ENCODE data around the gene CRX. TPM values are rescaled to one million over a fixed set of nuclear protein-coding genes. Genes with fewer than 3 reads are reported as not detected.
A peak's percentile ranks its signal among the peaks of the same experiment; 100 is the strongest.
"Not testable (repeated sequence)": the region's sequence is repeated elsewhere in the genome, so short reads cannot be mapped to it uniquely, and the experiment has no call there.

Gene CRX
- total RNA-seq, 2 donors from 2014 or later: 0.34 TPM; not detected in 1

DNA sequence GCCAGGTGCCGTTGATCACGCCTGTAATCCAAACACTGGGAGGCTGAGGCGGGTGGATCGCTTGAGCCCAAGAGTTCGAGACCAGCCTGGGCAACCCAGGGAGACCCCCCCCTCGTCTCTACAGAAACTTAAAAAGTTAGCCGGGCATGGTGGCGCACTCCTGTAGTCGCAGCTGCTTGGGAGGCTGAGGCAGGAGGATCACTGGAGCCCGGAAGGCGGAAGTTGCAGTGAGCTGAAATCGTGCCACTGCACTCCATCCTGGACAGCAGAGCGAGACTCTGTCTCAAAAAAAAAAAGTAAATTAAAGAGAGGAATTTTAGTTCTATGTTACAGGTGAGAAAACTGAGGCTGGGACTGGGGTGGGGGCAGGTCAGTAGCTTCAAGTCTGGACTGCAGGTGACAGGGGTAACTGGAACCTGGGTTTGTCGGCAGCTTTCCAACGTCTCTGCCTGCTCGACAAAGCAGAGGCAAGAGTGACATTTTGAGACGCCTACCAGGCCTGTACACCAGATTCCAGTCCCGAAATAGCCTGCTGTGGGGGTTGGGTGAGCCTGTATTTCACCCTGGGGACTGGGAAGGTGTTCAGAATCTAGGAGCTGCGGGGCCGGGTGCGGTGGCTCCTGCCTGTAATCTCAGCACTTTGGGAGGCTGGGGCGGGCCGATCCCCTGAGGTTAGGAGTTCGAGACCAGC, 42.1 kb upstream of the CRX start:
- Histone ChIP-seq H3K36me3 (peaks cover 4% of the 10 kb centered on the region in 2 donors), H3K27me3 (replicated peaks; ENCODE audit: insufficient read depth) (no peaks in the 10 kb centered on the region), H3K9me3 (no peaks in the 10 kb centered on the region), H3K27ac (peak overlapping the region; percentile 95 to 99), H3K4me3 (peak overlapping the region; percentile 89 to 94), H3K4me1 (replicated peaks) (peaks cover 9% of the 10 kb centered on the region)
- TF ChIP-seq POLR2AphosphoS5 (IDR thresholded peaks at IDR 0.05) (peak; percentile 59), POLR2A (IDR thresholded peaks at IDR 0.05) (no peak)
- WGBS: 47% methylated on average over 24 of the region's 24 CpGs
- intact Hi-C loops (cut with DNase I): loop anchor here (5.0 to 10.0 kb wide), 2 partner anchors 62 to 175 kb away; partner anchors contain the start of gene BICRA
- DNase-seq (ENCODE audit: low spot score): peak; percentile 35

GRCh38 chr19:47780215-47780551, 41.6 kb upstream of the CRX start:
- no peak for DNase-seq (ENCODE audit: low spot score)
- 65% methylated on average over 9 of the region's 9 CpGs for WGBS
- H3K27me3 ChIP-seq (replicated peaks; ENCODE audit: insufficient read depth): no peaks in the 10 kb centered on the region
- H3K4me1 ChIP-seq (replicated peaks): peaks cover 9% of the 10 kb centered on the region
- peak overlapping the region; percentile 95 to 99 for H3K27ac ChIP-seq
- H3K9me3 ChIP-seq: no peaks in the 10 kb centered on the region
- peak overlapping the region; percentile 89 to 94 for H3K4me3 ChIP-seq
- TF ChIP-seq POLR2AphosphoS5 (IDR thresholded peaks at IDR 0.05) (no peak), POLR2A (IDR thresholded peaks at IDR 0.05) (no peak), CTCF (IDR thresholded peaks at IDR 0.05) (no peak)
- peaks cover 4% of the 10 kb centered on the region in 2 donors for H3K36me3 ChIP-seq
- intact Hi-C loops (cut with DNase I): loop anchor here (10.0 kb wide), 1 partner anchor 175 kb away; the partner anchor contains the start of gene BICRA

DNA sequence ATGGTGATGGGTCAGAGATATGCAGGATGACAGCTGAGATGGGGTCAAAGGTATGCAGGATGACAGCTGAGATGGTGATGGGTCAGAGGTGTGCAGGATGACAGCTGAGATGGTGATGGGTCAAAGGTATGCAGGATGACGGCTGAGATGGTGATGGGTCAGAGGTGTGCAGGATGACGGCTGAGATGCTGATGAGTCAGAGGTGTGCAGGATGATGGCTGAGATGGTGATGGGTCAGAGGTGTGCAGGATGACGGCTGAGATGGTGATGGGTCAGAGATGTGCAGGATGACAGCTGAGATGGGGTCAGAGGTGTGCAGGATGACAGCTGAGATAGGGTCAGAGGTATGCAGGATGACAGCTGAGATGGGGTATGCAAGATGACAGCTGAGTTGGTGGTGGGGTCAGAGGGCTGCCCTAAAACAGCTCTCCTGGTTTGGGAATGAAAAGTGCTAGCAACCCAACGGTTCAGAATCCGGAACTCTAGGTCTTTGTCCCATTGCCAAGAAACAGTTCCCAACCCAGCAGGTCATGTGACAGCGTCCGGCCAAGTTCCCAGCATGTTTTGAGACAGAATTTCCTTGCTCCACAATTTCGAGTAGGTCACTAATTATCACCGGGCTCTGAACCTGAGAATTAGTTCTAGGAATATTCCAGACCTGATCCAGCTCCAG, 40.0 kb upstream of the CRX start:
- H3K27ac ChIP-seq: peak overlapping the region; percentile 27 to 99
- WGBS: 45% methylated on average over 9 of the region's 9 CpGs
- TF ChIP-seq POLR2A (IDR thresholded peaks at IDR 0.05) (no peak), POLR2AphosphoS5 (IDR thresholded peaks at IDR 0.05) (peak; percentile 58)
- H3K27me3 ChIP-seq (replicated peaks; ENCODE audit: insufficient read depth): no peaks in the 10 kb centered on the region
- peaks cover 4% of the 10 kb centered on the region in 2 donors for H3K36me3 ChIP-seq
- peak; percentile 21 for DNase-seq (ENCODE audit: low spot score)
- peaks cover 6% of the 10 kb centered on the region for H3K4me1 ChIP-seq (replicated peaks)
- H3K9me3 ChIP-seq: no peaks in the 10 kb centered on the region
- H3K4me3 ChIP-seq: no peak overlapping the region
- intact Hi-C loops (cut with DNase I): loop anchor here (10.0 kb wide), 1 partner anchor 177 kb away; the partner anchor contains the start of gene BICRA

GRCh38 chr19:47786566-47786965, 35.2 kb upstream of the CRX start:
- H3K27me3 ChIP-seq (replicated peaks; ENCODE audit: insufficient read depth): no peaks in the 10 kb centered on the region
- H3K27ac ChIP-seq: no peak overlapping the region
- no peak overlapping the region for H3K4me3 ChIP-seq
- DNase-seq (ENCODE audit: low spot score): no peak
- peaks cover 0 to 4% of the 10 kb centered on the region in 2 donors for H3K36me3 ChIP-seq
- 96% methylated on average over 7 of the region's 7 CpGs for WGBS
- TF ChIP-seq POLR2A (IDR thresholded peaks at IDR 0.05): no peak
- no peak for TF ChIP-seq POLR2AphosphoS5 (IDR thresholded peaks at IDR 0.05)
- no peak for TF ChIP-seq CTCF (IDR thresholded peaks at IDR 0.05)
- H3K9me3 ChIP-seq: no peaks in the 10 kb centered on the region
- H3K4me1 ChIP-seq (replicated peaks): peaks cover 3% of the 10 kb centered on the region
- intact Hi-C loops (cut with DNase I): loop anchor here (10.0 kb wide), 1 partner anchor 182 kb away; the partner anchor contains the start of gene BICRA

DNA sequence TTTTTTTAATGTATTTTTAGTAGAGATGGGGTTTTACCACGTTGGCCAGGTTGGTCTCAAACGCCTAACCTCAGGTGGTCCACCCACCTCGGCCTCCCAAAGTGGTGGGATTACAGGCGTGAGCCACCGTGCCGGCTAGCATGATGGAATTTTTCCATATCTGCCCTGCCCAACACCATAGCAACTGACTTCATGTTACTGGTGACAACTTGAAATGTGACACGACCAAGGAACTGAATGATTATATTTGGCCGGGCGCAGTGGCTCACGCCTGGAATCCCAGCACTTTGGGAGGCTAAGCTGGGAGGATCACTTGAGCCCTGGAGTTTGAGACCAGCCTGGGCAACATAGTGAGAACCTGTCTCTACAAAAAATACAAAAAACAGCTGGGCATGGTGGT, 34.4 kb upstream of the CRX start:
- intact Hi-C loops (cut with DNase I): loop anchor here (10.0 kb wide), 1 partner anchor 183 kb away; the partner anchor contains the start of gene BICRA
- 88% methylated on average over 10 of the region's 10 CpGs for WGBS
- not testable (repeated sequence) for H3K36me3 ChIP-seq; H3K27me3 ChIP-seq (replicated peaks; ENCODE audit: insufficient read depth); H3K4me1 ChIP-seq (replicated peaks); H3K27ac ChIP-seq; H3K4me3 ChIP-seq; DNase-seq (ENCODE audit: low spot score); H3K9me3 ChIP-seq

GRCh38 chr19:47789811-47790210, 31.9 kb upstream of the CRX start:
- not testable (repeated sequence) for H3K9me3 ChIP-seq; H3K4me1 ChIP-seq (replicated peaks); H3K36me3 ChIP-seq; H3K27ac ChIP-seq; DNase-seq (ENCODE audit: low spot score); H3K27me3 ChIP-seq (replicated peaks; ENCODE audit: insufficient read depth); H3K4me3 ChIP-seq
- intact Hi-C loops (cut with DNase I): loop anchor here (2.0 to 10.0 kb wide), 3 partner anchors 23 to 185 kb away; partner anchors contain the start of genes BICRA and EHD2
- WGBS: 91% methylated on average over 13 of the region's 13 CpGs

Measured in prostate gland (tissue), 2 donors.